ENCODE data around the gene ZNF362. TPM values are rescaled to one million over a fixed set of nuclear protein-coding genes. Genes with fewer than 3 reads are reported as not detected.

The ZNF362 gene
- total and polyA plus RNA-seq, 2 experiments from 2014 or later = 11.0 to 12.9 TPM

DNA sequence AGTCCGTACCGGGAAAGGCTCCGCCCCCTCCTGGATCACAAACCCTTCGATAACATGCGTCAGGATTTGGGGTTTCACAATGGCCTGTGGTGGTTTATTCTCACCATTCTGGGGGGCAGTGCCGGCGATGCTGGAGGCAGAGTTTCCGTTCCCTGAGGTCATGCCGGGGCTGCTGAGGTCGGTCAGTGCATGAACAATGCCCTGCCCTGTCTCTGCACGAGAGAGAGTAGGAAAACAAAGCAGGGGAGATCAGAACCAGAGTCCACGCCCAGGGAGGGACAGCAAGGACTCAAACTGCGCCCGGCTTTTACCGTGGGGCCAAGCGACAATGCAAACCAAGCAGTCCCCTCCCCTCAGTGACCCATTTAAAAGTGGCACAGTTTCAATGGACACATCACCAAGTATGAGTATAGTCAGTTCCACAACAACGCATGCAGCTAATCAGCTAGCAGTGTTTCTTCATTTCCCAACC, 77.8 kb downstream of the ZNF362 start:
- H3K9me3 Mint-ChIP-seq = no peaks in the 10 kb centered on the region; the same call in 2 of the 3 replicates
- no peak overlapping the region for H3K27ac ChIP-seq (ENCODE audit: low read depth)
- H3K36me3 Mint-ChIP-seq (ENCODE audit: low read depth) = peaks cover 5% of the 10 kb centered on the region; the same call in 2 of the 3 replicates
- H3K4me2 ChIP-seq = no peak overlapping the region
- no peak overlapping the region for H2AFZ ChIP-seq
- peaks cover 23% of the 10 kb centered on the region for H3K4me1 ChIP-seq (ENCODE audit: insufficient read depth)
- H3K79me2 ChIP-seq (replicated peaks; ENCODE audit: insufficient read depth) = no peaks in the 10 kb centered on the region
- H3K9me2 ChIP-seq (ENCODE audit: insufficient read depth) = no peaks in the 10 kb centered on the region
- no peak overlapping the region for H3K27ac Mint-ChIP-seq
- H3K4me3 Mint-ChIP-seq = no peak overlapping the region
- peaks cover 12% of the 10 kb centered on the region; the same call in 1 of the 2 replicates for H4K20me1 ChIP-seq (replicated peaks; ENCODE audit: insufficient read depth)
- H3K27me3 ChIP-seq (ENCODE audit: insufficient read depth) = peaks cover 27% of the 10 kb centered on the region
- DNase-seq (ENCODE audit: low spot score) (no peak), ATAC-seq (no peak)
- peaks cover 22% of the 10 kb centered on the region for H3K27me3 Mint-ChIP-seq (ENCODE audit: insufficient read depth, low read depth, poor library complexity)
- H3K36me3 ChIP-seq (ENCODE audit: insufficient read depth) = no peaks in the 10 kb centered on the region
- H3K4me3 ChIP-seq = no peak overlapping the region
- no peaks in the 10 kb centered on the region for H3F3A ChIP-seq (replicated peaks; ENCODE audit: low read depth)
- H3K4me1 Mint-ChIP-seq = peaks cover 37% of the 10 kb centered on the region
- TF ChIP-seq, protein P1, sequence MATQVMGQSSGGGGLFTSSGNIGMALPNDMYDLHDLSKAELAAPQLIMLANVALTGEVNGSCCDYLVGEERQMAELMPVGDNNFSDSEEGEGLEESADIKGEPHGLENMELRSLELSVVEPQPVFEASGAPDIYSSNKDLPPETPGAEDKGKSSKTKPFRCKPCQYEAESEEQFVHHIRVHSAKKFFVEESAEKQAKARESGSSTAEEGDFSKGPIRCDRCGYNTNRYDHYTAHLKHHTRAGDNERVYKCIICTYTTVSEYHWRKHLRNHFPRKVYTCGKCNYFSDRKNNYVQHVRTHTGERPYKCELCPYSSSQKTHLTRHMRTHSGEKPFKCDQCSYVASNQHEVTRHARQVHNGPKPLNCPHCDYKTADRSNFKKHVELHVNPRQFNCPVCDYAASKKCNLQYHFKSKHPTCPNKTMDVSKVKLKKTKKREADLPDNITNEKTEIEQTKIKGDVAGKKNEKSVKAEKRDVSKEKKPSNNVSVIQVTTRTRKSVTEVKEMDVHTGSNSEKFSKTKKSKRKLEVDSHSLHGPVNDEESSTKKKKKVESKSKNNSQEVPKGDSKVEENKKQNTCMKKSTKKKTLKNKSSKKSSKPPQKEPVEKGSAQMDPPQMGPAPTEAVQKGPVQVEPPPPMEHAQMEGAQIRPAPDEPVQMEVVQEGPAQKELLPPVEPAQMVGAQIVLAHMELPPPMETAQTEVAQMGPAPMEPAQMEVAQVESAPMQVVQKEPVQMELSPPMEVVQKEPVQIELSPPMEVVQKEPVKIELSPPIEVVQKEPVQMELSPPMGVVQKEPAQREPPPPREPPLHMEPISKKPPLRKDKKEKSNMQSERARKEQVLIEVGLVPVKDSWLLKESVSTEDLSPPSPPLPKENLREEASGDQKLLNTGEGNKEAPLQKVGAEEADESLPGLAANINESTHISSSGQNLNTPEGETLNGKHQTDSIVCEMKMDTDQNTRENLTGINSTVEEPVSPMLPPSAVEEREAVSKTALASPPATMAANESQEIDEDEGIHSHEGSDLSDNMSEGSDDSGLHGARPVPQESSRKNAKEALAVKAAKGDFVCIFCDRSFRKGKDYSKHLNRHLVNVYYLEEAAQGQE (IDR thresholded peaks at IDR 0.05; ENCODE audit: unreplicated experiment) = no peak
- TF ChIP-seq ZNF114 (CRISPR knock-in tag; IDR thresholded peaks at IDR 0.05) = no peak
- TF ChIP-seq EZH2 (IDR thresholded peaks at IDR 0.05; ENCODE audit: low read depth, unreplicated experiment) = no peak

DNA sequence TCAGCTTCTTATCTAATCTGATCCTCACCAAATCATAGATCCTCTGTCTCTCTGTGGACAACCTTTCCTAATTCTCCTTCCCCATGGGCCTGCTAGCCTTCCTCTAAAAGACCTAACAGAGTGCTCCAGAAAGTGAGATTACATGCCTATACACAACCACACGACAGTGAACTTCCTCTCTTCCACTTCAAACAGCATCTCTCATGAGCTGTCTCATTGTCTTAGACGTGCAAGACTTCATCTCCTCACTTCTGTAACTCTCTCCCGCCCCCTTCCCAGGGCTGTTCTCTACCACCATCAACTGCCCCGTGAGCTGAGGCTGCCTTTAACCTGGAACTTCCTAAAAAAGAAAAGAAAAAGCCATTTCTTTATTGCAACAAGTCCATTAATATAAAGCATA, 78.7 kb downstream of the ZNF362 start:
- no peak overlapping the region for H3K4me2 ChIP-seq
- peaks cover 15% of the 10 kb centered on the region for H4K20me1 ChIP-seq (replicated peaks; ENCODE audit: insufficient read depth)
- H3K36me3 Mint-ChIP-seq (ENCODE audit: low read depth) = no peaks in the 10 kb centered on the region
- H3K27ac ChIP-seq (ENCODE audit: low read depth) = no peak overlapping the region
- H3K4me1 Mint-ChIP-seq = peaks cover 45% of the 10 kb centered on the region
- DNase-seq (ENCODE audit: low spot score) (no peak), ATAC-seq (no peak)
- peaks cover 36% of the 10 kb centered on the region for H3K27me3 ChIP-seq (ENCODE audit: insufficient read depth)
- no peak overlapping the region for H3K4me3 Mint-ChIP-seq
- no peaks in the 10 kb centered on the region for H3K9me2 ChIP-seq (ENCODE audit: insufficient read depth)
- no peak overlapping the region for H3K27ac Mint-ChIP-seq
- H3K36me3 ChIP-seq (ENCODE audit: insufficient read depth) = no peaks in the 10 kb centered on the region
- H3K79me2 ChIP-seq (replicated peaks; ENCODE audit: insufficient read depth) = no peaks in the 10 kb centered on the region
- H3K9me3 Mint-ChIP-seq = no peaks in the 10 kb centered on the region; the same call in 2 of the 3 replicates
- peaks cover 26% of the 10 kb centered on the region for H3K27me3 Mint-ChIP-seq (ENCODE audit: insufficient read depth, low read depth, poor library complexity)
- H3K4me1 ChIP-seq (ENCODE audit: insufficient read depth) = peaks cover 32% of the 10 kb centered on the region
- H3K4me3 ChIP-seq = no peak overlapping the region
- H3F3A ChIP-seq (replicated peaks; ENCODE audit: low read depth) = no peaks in the 10 kb centered on the region
- TF ChIP-seq ZNF114 (CRISPR knock-in tag; IDR thresholded peaks at IDR 0.05) (no peak), ZNF462 (CRISPR knock-in tag; IDR thresholded peaks at IDR 0.05) (no peak), JUNB (IDR thresholded peaks at IDR 0.05; ENCODE audit: unreplicated experiment) (no peak), EZH2 (IDR thresholded peaks at IDR 0.05; ENCODE audit: low read depth, unreplicated experiment) (no peak)
- no peak overlapping the region for H2AFZ ChIP-seq
